HG02852 (cell line): ENCODE measurements around the gene VIM.
"Not testable (repeated sequence)": the region's sequence is repeated elsewhere in the genome, so short reads cannot be mapped to it uniquely, and the experiment has no call there.

ENCODE experiments used
- ATAC-seq: cut with Tn5 transposase; IDR thresholded peaks from one replicate; pipeline ENCODE4 v1.9.1; 2021; ENCODE audit warnings: mild to moderate bottlenecking, moderate library complexity; ENCODE audit not compliant: unreplicated experiment

VIM gene

GRCh38 chr10:17250736-17251135, 22.7 kb downstream of the VIM start:
- no peak for ATAC-seq

GRCh38 chr10:17254543-17255050, 26.6 kb downstream of the VIM start:
- ATAC-seq, result not testable (repeated sequence)

GRCh38 chr10:17255512-17255911, 27.5 kb downstream of the VIM start:
- ATAC-seq, result no peak

- no peak for ATAC-seq
Measured at GRCh38 chr10:17256051-17256450, 28.0 kb downstream of the VIM start.

- no peak for ATAC-seq
Measured at GRCh38 chr10:17256627-17257026, 28.6 kb downstream of the VIM start.

- ATAC-seq, result peak; percentile 79
Measured at GRCh38 chr10:17257466-17258321, 29.7 kb downstream of the VIM start.

- no peak for ATAC-seq
Measured at GRCh38 chr10:17262502-17262901, 34.5 kb downstream of the VIM start.

- no peak for ATAC-seq
Measured at GRCh38 chr10:17263580-17263979, 35.5 kb downstream of the VIM start.

- no peak for ATAC-seq
Measured at GRCh38 chr10:17265468-17265867, 37.4 kb downstream of the VIM start.

GRCh38 chr10:17266549-17266948, 38.5 kb downstream of the VIM start:
- ATAC-seq, result not testable (repeated sequence)

- no peak for ATAC-seq
Measured at GRCh38 chr10:17272648-17273047, 44.6 kb downstream of the VIM start.

- no peak for ATAC-seq
Measured at GRCh38 chr10:17273403-17273802, 45.4 kb downstream of the VIM start.

GRCh38 chr10:17276756-17277424, 48.8 kb downstream of the VIM start:
- no peak for ATAC-seq

- no peak for ATAC-seq
Measured at GRCh38 chr10:17278607-17279240, 50.7 kb downstream of the VIM start.

- no peak for ATAC-seq
Measured at GRCh38 chr10:17282311-17282710, 54.3 kb downstream of the VIM start.

GRCh38 chr10:17286562-17287550, 58.8 kb downstream of the VIM start:
- no peak for ATAC-seq
